ENCODE results near the gene TMEM181. TPM values are rescaled to one million over a fixed set of nuclear protein-coding genes. Genes with fewer than 3 reads are reported as not detected.
A peak's percentile ranks its signal among the peaks of the same experiment; 100 is the strongest.

The TMEM181 gene
- total RNA-seq, 4 donors from 2014 or later = 10.5 to 22.1 (median 16.8) TPM

- no peak for TF ChIP-seq POLR2A (IDR thresholded peaks at IDR 0.05)
- TF ChIP-seq CTCF (IDR thresholded peaks at IDR 0.05) = no peak
- H3K4me1 ChIP-seq = peaks cover 0 to 35% (median 17%) of the 10 kb centered on the region in 3 donors
- intact Hi-C loops (cut with DNase I) = no loop called here
- peak overlapping the region in 3 of 4 donors; percentile 14 to 57 (median 17) for H3K27ac ChIP-seq
- H3K27me3 ChIP-seq = no peaks in the 10 kb centered on the region
- H3K36me3 ChIP-seq = peaks cover 0 to 11% (median 4%) of the 10 kb centered on the region in 3 donors
- no peak overlapping the region for H3K4me3 ChIP-seq
- 83 to 85% methylated on average over 4 to 5 of the region's 26 CpGs for WGBS, 2 donors
- DNase-seq = no peak
- no peaks in the 10 kb centered on the region for H3K9me3 ChIP-seq
Measured at GRCh38 chr6:158571826-158572652, 12.1 kb downstream of the TMEM181 start.

GRCh38 chr6:158572653-158573541, 13.0 kb downstream of the TMEM181 start:
- no peaks in the 10 kb centered on the region for H3K9me3 ChIP-seq
- peaks cover 0 to 11% (median 4%) of the 10 kb centered on the region in 3 donors for H3K36me3 ChIP-seq
- intact Hi-C loops (cut with DNase I) = no loop called here
- TF ChIP-seq CTCF (IDR thresholded peaks at IDR 0.05) (no peak), POLR2A (IDR thresholded peaks at IDR 0.05) (no peak)
- H3K4me1 ChIP-seq = peaks cover 0 to 27% (median 11%) of the 10 kb centered on the region in 3 donors
- no peaks in the 10 kb centered on the region for H3K27me3 ChIP-seq
- H3K27ac ChIP-seq = peak overlapping the region in 2 of 4 donors; percentile 17 to 57
- DNase-seq = no peak
- WGBS, 2 donors = 84 to 92% methylated on average over 10 to 21 of the region's 28 CpGs
- no peak overlapping the region for H3K4me3 ChIP-seq

- DNase-seq = no peak
- H3K27ac ChIP-seq = no peak overlapping the region
Measured at GRCh38 chr6:158573542-158573931, 13.6 kb downstream of the TMEM181 start.

GRCh38 chr6:158574800-158575199, 14.9 kb downstream of the TMEM181 start:
- intact Hi-C loops (cut with DNase I) = no loop called here
- H3K27ac ChIP-seq = no peak overlapping the region
- H3K9me3 ChIP-seq = no peaks in the 10 kb centered on the region
- no peaks in the 10 kb centered on the region for H3K27me3 ChIP-seq
- no peak for DNase-seq
- 73 to 79% methylated on average over 3 of the region's 3 CpGs for WGBS, 2 donors
- H3K4me3 ChIP-seq = no peak overlapping the region
- H3K36me3 ChIP-seq = peaks cover 0 to 11% (median 4%) of the 10 kb centered on the region in 3 donors
- no peak for TF ChIP-seq POLR2A (IDR thresholded peaks at IDR 0.05)
- no peak for TF ChIP-seq CTCF (IDR thresholded peaks at IDR 0.05)
- peaks cover 0 to 17% (median 4%) of the 10 kb centered on the region in 3 donors for H3K4me1 ChIP-seq

More at GRCh38 chr6:158573542-158573931, 13.6 kb downstream of the TMEM181 start:
- 100% methylated on average over 4 to 5 of the region's 10 CpGs for WGBS, 2 donors
- Histone ChIP-seq H3K4me1 (peaks cover 0 to 20% (median 4%) of the 10 kb centered on the region in 3 donors), H3K36me3 (peaks cover 0 to 11% (median 4%) of the 10 kb centered on the region in 3 donors), H3K9me3 (no peaks in the 10 kb centered on the region), H3K4me3 (no peak overlapping the region), H3K27me3 (no peaks in the 10 kb centered on the region)
- no peak for TF ChIP-seq POLR2A (IDR thresholded peaks at IDR 0.05)
- TF ChIP-seq CTCF (IDR thresholded peaks at IDR 0.05) = no peak
- intact Hi-C loops (cut with DNase I) = no loop called here

Data from esophagus squamous epithelium (tissue), 5 donors.